Measurements from ENCODE around the gene FAM90A1.
"Not testable (repeated sequence)": the region's sequence is repeated elsewhere in the genome, so short reads cannot be mapped to it uniquely, and the experiment has no call there.

The FAM90A1 gene

DNA sequence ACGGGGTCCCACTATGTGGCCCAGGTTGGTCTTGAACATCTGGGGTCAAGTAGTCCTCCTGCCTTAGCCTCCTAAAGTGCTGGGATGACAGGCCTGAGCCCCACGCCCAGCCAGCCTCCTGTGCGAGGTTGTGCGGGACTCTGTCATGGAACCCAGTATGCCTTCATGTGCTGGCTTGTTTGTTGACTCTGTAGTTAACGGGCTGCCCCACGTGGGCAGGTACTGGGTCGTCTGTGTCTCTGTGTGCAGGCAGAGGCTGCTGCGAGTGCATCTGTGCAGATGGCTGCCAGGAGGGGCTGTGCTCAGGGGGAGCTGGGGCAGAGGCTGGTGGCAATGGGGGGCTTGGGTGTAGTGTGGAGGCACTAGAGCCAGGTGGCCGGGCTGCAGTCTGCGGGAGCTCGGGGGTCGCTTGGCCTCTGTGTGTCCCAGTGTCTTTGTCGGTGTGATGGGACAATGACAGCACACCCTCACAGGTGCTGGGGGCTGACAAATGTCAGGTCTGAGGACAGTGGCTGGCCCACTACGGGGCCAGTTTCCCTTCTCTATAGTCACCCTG lies 6.0 kb upstream of the FAM90A1 start:
- not testable (repeated sequence) for DNase-seq

DNA sequence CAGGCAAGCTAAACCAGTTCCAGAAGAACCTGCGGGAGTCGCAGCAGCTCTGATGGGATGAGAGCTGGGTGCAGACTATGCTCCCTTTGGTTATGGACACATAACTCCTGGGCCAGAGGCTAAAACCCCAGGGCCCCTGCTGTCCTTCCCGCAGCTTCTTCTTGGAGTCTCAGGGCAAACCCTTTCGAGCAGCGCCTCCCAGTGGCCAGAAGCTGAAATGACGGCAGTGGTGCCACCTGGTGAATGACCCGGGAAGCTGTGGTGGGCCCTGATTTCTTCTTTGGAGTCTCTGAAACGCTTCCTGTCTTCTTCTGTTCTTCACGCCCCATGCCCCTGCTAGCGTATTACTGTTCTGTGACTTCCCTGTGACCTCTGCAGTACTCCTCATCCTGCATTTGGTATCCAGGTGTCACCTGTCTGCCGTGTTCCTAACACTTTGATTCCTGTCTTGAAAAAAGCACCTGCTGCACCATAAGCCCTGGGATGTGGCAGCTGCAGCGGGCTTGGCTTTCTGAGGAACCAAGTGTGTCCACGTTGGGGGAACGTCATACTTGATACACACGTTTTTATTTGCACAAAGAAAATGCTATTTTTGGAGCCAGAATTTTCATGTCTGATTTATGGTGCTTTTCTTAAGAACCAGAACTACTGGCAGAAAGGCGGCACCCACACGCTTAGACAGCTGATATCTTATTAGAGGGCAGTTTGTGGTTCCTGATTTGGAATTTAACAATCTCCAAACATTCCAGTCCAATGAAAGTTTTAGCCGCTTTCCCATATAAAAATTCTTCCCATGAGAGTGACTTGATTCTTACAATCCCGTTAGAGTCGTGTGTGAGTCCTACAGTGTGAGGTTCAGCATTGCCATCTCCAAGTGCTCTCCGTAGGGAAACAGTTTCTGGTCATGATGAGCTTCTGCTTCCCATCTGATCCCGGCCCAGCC lies 4.5 kb upstream of the FAM90A1 start:
- peak; percentile 0 for DNase-seq

DNA sequence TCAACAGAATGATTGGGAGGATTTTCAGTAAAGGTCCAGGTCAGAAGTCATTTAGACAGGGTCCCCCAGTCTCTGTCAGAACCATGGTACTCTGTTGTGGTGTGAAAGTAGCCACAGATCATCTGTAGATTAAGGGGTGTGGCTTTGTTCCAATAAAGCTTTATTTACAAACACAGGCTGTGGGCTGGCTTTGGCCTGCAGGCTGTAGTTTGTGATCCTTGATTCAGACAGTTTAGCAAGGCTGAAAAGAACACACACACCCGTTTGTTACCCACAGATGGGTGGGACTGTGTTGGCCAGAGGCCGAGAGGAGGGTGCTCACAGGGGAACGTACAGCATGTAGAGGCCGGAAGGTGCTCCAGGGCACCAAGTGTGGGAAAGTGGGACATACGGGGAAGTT lies 3.6 kb upstream of the FAM90A1 start:
- DNase-seq = not testable (repeated sequence)

DNA sequence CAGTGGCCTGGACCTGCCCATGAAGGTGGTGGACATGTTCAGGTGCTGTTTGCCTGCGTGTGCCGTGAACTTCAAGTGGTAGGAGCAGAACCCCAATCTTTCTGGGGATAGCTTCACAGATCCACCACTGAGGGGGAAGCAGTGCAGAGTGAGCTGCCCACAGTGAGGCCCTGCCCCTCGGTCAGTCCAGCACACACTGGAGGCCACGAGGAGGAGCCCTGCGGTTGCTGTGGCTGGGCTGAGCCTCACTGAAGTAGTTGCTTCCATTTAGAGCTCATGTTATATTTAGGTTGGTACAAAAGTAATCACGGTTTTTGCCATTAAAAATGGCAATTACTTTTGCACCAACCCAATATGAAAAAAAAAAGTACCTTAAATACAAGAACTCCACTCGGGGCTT lies 2.1 kb upstream of the FAM90A1 start:
- not testable (repeated sequence) for DNase-seq

DNA sequence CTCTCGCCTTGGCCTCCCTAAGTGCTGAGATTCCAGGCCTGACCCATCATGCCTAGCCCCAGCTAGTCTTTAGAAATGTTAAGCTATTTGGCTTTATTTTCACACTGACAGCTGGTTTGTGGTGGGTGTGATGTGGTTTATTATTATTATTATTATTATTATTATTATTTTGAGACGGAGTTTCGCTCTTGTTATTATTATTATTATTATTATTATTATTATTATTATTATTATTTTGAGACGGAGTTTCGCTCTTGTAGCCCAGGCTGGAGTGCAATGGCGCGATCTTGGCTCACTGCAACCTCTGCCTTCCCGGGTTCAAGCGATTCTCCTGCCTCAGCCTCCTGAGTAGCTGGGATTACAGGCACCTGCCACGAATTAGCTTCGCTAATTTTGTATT lies 1.2 kb upstream of the FAM90A1 start:
- not testable (repeated sequence) for DNase-seq

DNA sequence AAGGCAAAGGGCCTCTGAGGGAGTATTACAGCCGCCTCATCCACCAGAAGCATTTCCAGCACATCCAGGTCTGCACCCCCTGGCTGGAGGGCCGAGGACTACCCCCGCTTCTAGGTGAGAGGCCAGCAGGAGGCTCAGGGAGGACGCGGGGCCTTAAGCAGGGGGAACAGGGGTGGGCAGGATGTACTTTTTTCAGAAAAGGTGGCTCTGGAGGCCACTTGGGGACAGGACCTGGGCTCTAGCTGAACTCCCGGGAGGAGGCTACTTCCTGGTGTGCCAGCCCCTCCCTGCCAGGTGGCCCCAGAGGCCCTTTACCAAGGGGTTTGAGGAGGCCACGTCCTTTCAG lies 287 bp upstream of the FAM90A1 start:
- DNase-seq = not testable (repeated sequence)

DNA sequence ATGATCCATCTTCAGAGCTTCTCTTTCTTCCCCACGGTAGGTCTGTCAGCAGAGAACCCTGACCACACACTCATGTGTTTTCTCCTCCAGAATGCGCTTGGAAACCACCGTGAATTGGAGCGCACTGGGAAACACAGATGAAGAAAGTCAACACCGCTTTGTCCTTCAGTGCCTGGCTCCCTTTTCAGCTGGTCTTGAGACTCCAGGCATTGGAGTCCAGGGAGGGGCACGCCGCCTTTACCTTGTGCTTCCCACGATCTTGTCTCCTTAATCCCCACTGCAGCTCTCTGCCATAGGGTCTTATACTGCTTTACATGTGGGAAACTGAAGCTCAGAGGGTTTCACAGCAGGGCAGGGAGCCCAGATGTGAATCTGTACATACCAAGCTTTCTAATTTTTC lies 1.1 kb downstream of the FAM90A1 start:
- DNase-seq = no peak

DNA sequence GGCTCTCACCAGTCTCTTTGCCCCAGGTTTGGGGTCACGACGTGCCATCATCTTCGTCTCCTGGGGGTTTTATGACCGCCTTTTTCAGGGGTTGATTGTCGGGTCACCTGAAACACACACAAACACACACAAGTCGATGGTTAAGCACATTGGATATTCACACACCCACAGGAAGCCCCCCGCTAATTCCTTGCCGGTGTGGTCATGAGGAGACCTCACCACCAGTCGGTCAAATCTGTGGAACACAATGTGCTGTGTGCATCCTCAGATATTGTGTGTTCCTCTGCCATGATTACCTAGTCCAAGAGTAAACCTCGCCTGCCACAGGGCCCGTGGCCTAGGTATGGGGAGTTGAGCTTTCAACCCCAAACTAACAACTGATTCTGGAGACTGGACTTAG lies 2.6 kb downstream of the FAM90A1 start:
- not testable (repeated sequence) for DNase-seq

DNA sequence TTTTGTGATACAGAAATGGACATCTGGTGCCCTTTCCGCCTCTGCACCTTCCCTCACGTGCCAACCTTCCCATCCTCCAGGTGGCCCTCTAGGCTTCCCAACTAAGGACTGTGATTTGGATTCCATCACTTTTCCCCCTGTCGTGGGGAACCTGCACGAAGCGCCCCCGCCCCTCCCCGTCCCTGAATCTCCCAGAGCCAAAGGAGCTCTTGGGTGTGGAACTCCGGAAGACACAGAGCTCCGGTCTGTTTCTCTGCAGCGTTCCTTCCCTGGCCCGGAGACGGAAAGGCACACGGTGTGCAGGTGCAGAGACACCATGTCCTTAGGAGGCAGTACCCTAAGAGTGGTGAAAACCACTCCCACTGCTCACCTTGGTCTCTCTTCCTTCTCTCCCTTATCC lies 3.8 kb downstream of the FAM90A1 start:
- not testable (repeated sequence) for DNase-seq

DNA sequence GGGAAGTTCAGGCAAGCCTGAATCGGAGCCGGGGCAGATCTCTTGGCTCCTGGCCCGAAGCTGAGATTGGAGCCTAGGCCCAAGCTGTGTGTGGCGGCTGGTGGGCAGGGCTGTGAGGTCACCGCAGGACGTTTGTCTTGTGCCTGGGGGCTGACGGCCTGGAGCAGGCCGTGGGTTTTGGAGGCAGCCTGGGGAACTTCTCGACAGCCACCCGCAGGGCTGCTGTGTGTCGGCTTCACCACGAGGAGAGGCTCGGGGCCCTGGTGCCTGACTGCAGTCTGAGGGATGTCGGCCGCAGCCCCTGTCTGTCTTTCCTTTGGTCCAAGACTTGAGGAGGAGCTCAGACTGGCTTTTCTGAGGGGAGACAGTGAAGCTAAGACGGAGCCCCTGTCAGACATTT lies 5.1 kb downstream of the FAM90A1 start:
- DNase-seq = not testable (repeated sequence)

DNA sequence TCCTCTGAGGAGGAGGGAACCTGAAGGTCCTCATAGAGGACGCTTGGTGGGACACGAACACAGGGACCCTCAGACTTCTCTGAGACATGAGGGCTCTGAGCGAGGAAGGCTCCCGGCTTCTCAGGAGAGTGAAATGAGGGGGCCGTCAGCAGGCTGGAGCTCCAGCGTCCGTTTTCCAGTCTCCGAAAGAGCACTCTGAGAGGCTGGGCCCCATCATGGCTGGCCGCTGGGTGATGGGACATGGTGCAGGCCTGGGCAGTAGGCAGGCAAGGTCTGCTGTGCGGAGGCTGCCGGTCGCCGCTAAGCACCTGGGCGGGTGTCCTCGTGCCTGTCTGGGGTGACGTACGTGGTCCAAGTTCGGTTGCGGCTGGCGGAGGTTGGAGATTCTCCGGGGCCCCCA lies 5.6 kb downstream of the FAM90A1 start:
- not testable (repeated sequence) for DNase-seq

DNA sequence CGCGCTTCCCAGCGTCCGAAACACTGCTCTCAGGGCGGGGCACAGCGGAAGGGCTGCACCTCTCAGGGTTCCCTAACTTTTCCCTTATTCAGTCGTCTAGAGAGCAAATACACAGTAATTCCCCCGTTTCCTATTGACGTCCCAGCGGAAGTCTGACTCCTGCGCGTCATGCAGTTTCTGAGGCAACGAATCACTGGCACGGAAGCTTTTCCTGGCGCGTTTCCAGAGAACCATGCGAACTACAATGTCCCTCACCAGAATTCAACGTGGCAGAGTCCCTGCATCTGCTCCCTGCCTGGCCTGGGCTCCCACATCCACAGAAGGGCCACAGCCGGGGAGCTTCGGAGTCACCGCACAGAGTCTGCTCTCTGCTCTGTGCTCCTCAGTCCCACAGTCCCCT lies 6.0 kb downstream of the FAM90A1 start:
- DNase-seq = not testable (repeated sequence)

DNA sequence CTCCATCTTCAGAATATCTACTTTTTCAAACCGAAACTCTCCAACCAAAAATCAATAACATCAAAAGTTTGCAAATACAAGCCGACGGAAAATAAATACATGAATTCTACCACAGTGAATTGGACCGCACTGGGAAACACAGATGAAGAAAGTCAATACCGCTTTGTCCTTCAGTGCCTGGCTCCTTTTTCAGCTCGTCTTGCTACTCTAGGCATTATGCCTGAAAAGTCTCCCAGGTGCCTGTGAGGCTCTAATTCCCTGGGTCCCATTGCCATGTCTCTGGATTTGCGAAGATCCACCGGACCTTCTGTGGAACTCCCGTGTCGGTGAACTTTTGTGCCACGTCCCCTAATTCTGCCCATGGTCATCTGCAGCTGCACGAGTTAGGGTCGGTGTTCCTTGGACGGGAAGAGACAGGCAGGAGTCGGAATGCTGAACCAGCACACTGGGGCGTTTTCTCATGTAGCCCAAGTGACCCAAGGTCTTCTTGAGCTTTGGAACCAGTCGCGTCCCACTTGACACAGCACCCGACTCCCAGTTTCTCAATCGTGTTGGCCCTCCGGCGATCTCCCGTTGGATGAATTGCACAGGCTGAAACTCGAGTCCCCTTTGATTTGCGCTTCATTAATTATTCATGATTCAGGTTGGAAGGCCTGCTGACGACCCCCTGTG lies 8.6 kb downstream of the FAM90A1 start:
- not testable (repeated sequence) for DNase-seq

DNA sequence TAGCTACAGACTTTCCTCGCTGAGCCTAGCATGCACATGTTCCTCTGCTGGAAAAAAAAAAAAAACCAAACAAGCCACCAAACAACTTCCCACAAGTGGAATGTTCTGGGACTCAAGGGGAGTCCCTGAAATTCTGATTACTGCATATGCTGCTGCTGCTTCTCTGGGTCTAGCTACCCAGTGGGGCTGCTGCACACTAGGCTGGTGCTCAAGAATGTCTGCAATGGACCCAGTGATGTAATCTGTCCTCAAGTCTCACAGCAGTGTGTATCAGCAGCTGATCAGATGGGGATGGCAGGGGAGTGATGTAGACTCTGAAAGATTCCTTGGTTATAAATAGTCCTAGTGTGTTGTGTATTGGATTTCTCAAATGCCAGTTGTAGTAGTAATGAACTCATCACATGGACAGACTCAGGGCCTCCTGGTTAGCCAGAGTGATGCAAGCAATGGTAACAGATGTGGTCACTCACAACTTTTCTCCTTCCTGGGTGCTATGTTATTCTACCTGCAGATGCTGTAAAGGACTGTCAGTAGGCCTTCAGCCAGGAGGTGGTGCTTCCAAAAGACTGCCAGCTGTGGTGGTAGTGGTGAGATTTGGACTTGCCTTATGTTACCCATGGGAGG lies 29.6 kb downstream of the FAM90A1 start:
- not testable (repeated sequence) for DNase-seq

DNA sequence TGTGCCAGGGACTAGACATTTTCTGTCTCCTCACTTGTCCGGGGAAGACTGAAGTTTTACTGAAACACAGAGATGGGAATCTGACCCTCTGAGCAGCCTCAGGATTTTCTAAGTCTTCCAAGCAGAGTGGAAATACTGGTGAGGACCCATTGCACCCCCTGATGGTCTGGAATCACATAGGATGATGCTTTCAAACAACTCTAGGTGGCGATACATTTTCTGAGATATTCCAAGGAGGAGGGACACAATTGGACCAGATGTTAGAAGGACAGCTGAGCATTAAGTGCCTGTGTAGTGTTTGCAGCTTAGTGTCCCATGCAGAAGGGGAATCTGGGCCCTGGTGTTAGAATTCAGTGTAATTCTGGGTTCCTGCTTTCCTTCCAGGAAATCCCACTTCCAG lies 39.3 kb downstream of the FAM90A1 start:
- DNase-seq = not testable (repeated sequence)

DNA sequence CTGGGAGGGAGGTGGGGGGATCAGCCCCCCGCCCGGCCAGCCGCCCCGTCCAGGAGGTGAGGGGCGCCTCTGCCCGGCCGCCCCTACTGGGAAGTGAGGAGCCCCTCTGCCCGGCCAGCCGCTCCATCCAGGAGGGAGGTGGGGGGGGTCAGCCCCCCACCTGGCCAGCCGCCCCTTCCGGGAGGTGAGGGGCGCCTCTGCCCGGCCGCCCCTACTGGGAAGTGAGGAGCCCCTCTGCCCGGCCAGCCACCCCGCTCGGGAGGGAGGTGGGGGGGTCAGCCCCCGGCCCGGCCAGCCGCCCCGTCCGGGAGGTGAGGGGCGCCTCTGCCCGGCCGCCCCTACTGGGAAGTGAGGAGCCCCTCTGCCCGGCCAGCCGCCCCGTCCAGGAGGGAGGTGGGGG lies 43.2 kb downstream of the FAM90A1 start:
- DNase-seq = not testable (repeated sequence)

DNA sequence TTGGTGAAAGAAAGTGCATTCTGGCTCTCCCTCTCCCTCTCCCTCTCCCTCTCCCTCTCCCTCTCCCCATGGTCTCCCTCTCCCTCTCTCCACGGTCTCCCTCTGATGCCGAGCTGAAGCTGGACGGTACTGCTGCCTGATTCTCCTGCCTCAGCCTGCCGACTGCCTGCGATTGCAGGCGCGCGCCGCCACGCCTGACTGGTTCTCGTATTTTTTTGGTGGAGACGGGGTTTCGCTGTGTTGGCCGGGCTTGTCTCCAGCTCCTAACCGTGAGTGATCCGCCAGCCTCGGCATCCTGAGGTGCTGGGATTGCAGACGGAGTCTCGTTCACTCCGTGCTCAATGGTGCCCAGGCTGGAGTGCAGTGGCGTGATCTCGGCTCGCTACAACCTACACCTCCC lies 44.1 kb downstream of the FAM90A1 start:
- DNase-seq = not testable (repeated sequence)

DNA sequence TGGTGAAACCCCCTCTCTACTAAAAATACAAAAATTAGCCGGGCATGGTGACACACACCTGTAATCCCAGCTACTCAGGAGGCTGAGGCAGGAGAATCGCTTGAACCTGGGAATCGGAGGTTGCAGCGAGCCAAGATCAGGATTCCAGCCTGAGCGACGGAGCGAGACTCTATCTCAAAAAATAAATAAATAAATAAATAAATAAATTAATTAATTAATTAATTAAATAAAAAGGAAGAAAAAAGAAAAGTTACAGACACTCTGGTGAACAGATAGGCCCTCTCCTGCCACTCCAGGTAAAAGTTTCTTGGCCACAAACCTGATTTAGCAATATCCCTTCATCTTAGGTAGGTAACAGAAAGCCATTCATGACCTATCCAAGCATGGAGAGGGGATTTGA lies 44.5 kb downstream of the FAM90A1 start:
- not testable (repeated sequence) for DNase-seq

DNA sequence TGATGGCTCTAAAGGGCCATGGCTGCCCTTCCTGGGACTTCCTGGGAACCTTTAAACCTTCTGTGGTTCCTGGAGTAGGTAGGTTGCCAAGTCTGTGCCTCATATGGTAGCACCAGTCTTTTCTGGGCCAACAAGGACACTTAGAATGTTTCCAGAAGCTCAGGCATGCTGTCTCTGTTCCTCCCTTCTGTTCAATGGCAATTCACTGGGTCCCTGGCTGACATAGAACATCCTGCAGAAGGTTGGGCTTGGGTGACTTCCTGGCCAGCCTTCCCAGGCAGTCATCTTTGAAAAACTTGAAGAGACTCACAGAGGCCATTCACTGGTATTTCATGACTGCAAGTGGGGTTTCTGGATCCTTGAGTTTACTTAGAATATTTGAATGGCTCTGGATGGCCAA lies 46.1 kb downstream of the FAM90A1 start:
- DNase-seq = not testable (repeated sequence)

DNA sequence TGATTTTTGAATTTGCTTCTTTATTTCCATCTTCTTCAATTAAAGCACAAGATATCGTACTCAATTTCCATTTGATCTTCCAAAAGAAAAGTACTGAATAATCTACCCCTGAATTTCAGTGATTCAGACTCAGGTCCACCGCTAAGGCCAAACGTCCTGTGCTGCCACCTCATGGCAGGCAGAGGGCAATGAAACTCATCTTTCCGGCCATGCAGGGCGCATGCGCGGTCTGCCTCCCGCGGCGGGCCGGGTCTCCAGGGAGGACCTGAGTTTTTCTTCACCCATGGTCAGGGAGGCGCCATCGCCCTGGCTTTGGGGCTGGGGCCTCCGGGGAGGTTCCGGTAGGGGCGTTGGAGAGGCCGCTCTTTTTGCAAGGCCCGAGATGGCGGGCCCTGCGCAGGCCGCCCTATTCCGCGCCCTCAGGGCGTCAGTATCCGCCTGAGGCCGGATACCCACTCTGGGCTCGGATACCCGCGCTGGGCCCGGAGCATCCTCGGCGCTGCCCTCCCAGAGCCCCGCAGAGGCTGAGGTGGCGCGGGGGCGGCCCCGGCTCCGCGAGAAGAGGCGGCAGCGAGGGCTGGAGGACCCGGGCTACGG lies 47.3 kb downstream of the FAM90A1 start:
- peak; percentile 12 for DNase-seq

DNA sequence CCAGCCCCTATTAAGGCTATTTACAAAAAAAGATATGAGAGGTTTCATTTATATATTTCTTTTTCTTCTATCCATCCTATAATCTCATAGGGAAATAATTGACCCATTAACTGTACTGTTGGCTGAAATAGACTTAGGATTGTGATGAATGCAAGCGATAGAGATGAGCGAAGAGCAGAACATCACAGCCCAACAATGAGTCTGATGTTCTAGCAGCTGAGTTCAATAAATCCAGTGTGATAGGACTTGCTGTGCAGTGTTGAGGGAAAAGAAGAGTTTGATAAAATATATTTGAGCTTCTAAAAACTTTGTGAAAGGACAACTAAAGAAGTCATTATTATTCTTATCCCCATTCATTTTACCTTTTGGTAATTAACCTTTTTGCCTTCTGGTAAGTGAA lies 54.5 kb downstream of the FAM90A1 start:
- DNase-seq = not testable (repeated sequence)

Data from NCI-H748 treated with DMSO at 0.1 percent for 48 hours (cell line).